Spinal cord (tissue), 10 donors: ENCODE results near the gene HM13. TPM values are rescaled to one million over a fixed set of nuclear protein-coding genes. Genes with fewer than 3 reads are reported as not detected.
"Not testable (repeated sequence)": the region's sequence is repeated elsewhere in the genome, so short reads cannot be mapped to it uniquely, and the experiment has no call there.

Source experiments
- DNase-seq, 6 donors: peaks; one replicate each; pipeline versions ENCODE4 v3.0.0 to v3.0.0-alpha.2; 2013 to 2015; ENCODE audit warnings: low spot score in 6 of 6, low read depth in 4 of 6
- H3K27ac ChIP-seq: one replicate; pipeline ENCODE4 v1.5.1; 2013; ENCODE audit warnings: low read depth, low read length, control low read depth
- H3K27me3 ChIP-seq: one replicate; pipeline ENCODE4 v1.6.1; 2013; ENCODE audit warnings: low read length; ENCODE audit not compliant: control insufficient read depth, insufficient read depth
- H3K36me3 ChIP-seq: one replicate; pipeline ENCODE4 v1.6.1; 2013; ENCODE audit warnings: low read length; ENCODE audit not compliant: control insufficient read depth, insufficient read depth
- H3K4me1 ChIP-seq: one replicate; pipeline ENCODE4 v1.6.1; 2013; ENCODE audit warnings: low read length; ENCODE audit not compliant: control insufficient read depth, insufficient read depth
- H3K4me3 ChIP-seq: one replicate; pipeline ENCODE4 v1.5.1; 2013; ENCODE audit warnings: low read depth, low read length, control low read depth
- H3K9me3 ChIP-seq: one replicate; pipeline ENCODE4 v1.6.1; 2013; ENCODE audit warnings: low read length; ENCODE audit not compliant: control insufficient read depth, insufficient read depth
- WGBS: methylation state at CpG from one replicate; pipeline ENCODE4 v1.1.5; 2013; ENCODE audit warnings: missing lambda C conversion rate; ENCODE audit not compliant: insufficient coverage; 5-methylcytosine and 5-hydroxymethylcytosine counted together
- polyA plus RNA-seq, 2 donors: library from polyadenylated mRNA; unstranded; fragments of 120-200 nt; gene quantifications; one replicate each; pipeline ENCODE4 v1.2.1, GENCODE V29; 2013; ENCODE audit not compliant: insufficient read length in 2 of 2
- total RNA-seq, 2 donors: library from RNA; depleted of rRNA in 1 of 2; stranded (reverse); fragments of 120-200 nt in 1 of 2; fragments of >200 nt in 1 of 2; gene quantifications; one replicate each; pipeline versions ENCODE4 v1.2.3 to v1.2.4, GENCODE V29; 2013 to 2014
- donor health status: healthy.

The HM13 gene
- total and polyA plus RNA-seq, 4 donors = 40.5 to 137 (median 85.0) TPM

GRCh38 chr20:31517373-31517772 lies 3.1 kb downstream of the HM13 start:
- DNase-seq = no peak
- Histone ChIP-seq H3K9me3 (no peaks in the 10 kb centered on the region), H3K27me3 (no peaks in the 10 kb centered on the region), H3K36me3 (peaks cover 17% of the 10 kb centered on the region), H3K4me3 (no peak overlapping the region), H3K27ac (no peak overlapping the region), H3K4me1 (peaks cover 27% of the 10 kb centered on the region)
- 70% methylated on average over 3 of the region's 4 CpGs for WGBS

- H3K27me3 ChIP-seq, H3K4me3 ChIP-seq, H3K9me3 ChIP-seq, H3K27ac ChIP-seq, H3K4me1 ChIP-seq, DNase-seq: not testable (repeated sequence)
- H3K36me3 ChIP-seq = peaks cover 26% of the 10 kb centered on the region
- WGBS = 100% methylated on average over 3 of the region's 7 CpGs
Observed at GRCh38 chr20:31521267-31521666, 7.0 kb downstream of the HM13 start.

GRCh38 chr20:31522731-31523130 lies 8.5 kb downstream of the HM13 start:
- no peak overlapping the region for H3K4me3 ChIP-seq
- H3K27me3 ChIP-seq = no peaks in the 10 kb centered on the region
- no CpG with 5 or more reads among the region's 6 CpGs for WGBS
- peaks cover 4% of the 10 kb centered on the region for H3K4me1 ChIP-seq
- H3K36me3 ChIP-seq = peaks cover 31% of the 10 kb centered on the region
- H3K27ac ChIP-seq = no peak overlapping the region
- H3K9me3 ChIP-seq = no peaks in the 10 kb centered on the region
- DNase-seq = no peak

- no peak for DNase-seq
- peaks cover 38% of the 10 kb centered on the region for H3K36me3 ChIP-seq
- 94% methylated on average over 4 of the region's 8 CpGs for WGBS
- no peak overlapping the region for H3K27ac ChIP-seq
- no peaks in the 10 kb centered on the region for H3K27me3 ChIP-seq
- no peak overlapping the region for H3K4me3 ChIP-seq
- H3K9me3 ChIP-seq = no peaks in the 10 kb centered on the region
- H3K4me1 ChIP-seq = peaks cover 4% of the 10 kb centered on the region
Observed at GRCh38 chr20:31523361-31524283, 9.4 kb downstream of the HM13 start.

DNA sequence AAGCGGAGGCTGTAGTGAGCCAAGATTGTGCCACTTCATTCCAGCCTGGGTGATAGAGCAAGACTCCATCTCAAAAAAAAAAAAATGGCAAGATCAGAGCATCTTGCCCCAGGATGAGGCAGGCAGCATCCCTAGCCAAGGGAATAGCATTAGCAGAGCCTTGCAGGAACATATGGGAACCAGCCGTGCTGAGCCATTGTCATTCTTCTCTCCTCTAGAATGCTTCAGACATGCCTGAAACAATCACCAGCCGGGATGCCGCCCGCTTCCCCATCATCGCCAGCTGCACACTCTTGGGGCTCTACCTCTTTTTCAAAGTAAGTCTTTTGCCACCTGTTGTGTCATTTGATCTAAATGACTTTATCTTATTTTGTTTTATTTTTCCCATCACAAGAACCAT lies 13.0 kb downstream of the HM13 start:
- 56% methylated on average over 3 of the region's 6 CpGs for WGBS
- no peak for DNase-seq
- H3K4me3 ChIP-seq = no peak overlapping the region
- H3K27ac ChIP-seq = no peak overlapping the region
- H3K9me3 ChIP-seq = no peaks in the 10 kb centered on the region
- no peaks in the 10 kb centered on the region for H3K27me3 ChIP-seq
- H3K4me1 ChIP-seq = no peaks in the 10 kb centered on the region
- H3K36me3 ChIP-seq = peaks cover 62% of the 10 kb centered on the region

GRCh38 chr20:31535298-31535697 lies 21.1 kb downstream of the HM13 start:
- H3K4me3 ChIP-seq = no peak overlapping the region
- H3K9me3 ChIP-seq = no peaks in the 10 kb centered on the region
- no peaks in the 10 kb centered on the region for H3K27me3 ChIP-seq
- H3K27ac ChIP-seq = no peak overlapping the region
- H3K4me1 ChIP-seq = no peaks in the 10 kb centered on the region
- no peak for DNase-seq
- peaks cover 87% of the 10 kb centered on the region for H3K36me3 ChIP-seq

DNA sequence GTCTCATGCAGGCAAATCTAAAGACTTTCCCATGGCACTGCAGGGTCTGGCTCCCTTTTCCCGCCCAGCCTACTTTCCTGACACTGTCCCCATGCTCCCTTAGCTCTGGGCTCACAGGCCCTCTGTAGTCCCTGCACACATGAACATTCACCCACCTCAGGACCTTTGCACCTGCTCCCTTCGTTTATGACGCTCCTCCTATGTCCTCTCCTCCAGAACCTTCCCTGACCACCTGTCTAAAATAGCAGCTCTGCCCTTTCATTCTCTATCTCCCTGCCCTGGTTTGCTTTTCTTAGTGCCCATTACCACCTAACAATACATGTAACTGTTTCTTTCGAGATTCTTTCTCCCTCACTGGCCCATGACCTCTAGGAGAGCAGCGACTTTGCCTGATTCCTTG lies 22.3 kb downstream of the HM13 start:
- DNase-seq = no peak

GRCh38 chr20:31537116-31537871 lies 23.1 kb downstream of the HM13 start:
- Histone ChIP-seq H3K4me3 (no peak overlapping the region), H3K27ac (no peak overlapping the region), H3K36me3 (peaks cover 82% of the 10 kb centered on the region), H3K9me3 (no peaks in the 10 kb centered on the region), H3K27me3 (no peaks in the 10 kb centered on the region), H3K4me1 (no peaks in the 10 kb centered on the region)
- 71% methylated on average over 5 of the region's 8 CpGs for WGBS
- DNase-seq = no peak

More for the DNA sequence above, 22.3 kb downstream of the HM13 start:
- Histone ChIP-seq H3K4me1 (no peaks in the 10 kb centered on the region), H3K4me3 (no peak overlapping the region), H3K27ac (no peak overlapping the region), H3K27me3 (no peaks in the 10 kb centered on the region), H3K36me3 (peaks cover 84% of the 10 kb centered on the region), H3K9me3 (no peaks in the 10 kb centered on the region)
- whole genome bisulfite sequencing = 86% methylated on average over 4 of the region's 5 CpGs

GRCh38 chr20:31537890-31538289 lies 23.6 kb downstream of the HM13 start:
- WGBS = 88% methylated on average over 4 of the region's 4 CpGs
- H3K4me1 ChIP-seq = no peaks in the 10 kb centered on the region
- no peak overlapping the region for H3K27ac ChIP-seq
- DNase-seq = no peak
- H3K36me3 ChIP-seq = peaks cover 78% of the 10 kb centered on the region
- H3K27me3 ChIP-seq = no peaks in the 10 kb centered on the region
- H3K9me3 ChIP-seq = no peaks in the 10 kb centered on the region
- H3K4me3 ChIP-seq = no peak overlapping the region
